ENCODE measurements around the gene PLEKHG4.

Gene PLEKHG4

DNA sequence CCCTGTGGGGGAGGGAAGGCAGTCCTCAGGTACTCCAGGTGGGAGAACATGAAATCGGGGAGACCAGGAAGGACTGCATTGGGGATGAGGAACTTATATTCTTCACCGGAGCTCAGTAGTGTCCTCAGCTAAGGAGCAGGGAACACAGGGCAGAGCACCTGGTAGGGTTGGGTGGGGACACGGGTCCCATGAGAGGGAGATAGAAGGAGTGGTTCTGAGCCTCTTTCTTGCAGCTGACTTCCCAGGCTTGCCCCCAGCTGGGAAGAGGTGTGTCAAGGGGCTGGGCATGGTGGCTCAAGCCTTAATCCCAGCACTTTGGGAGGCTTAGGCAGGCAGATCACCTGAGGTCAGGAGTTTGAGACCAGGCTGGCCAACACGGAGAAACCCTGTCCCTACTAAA, 34.1 kb upstream of the PLEKHG4 start:
- DNase-seq: no peak

DNA sequence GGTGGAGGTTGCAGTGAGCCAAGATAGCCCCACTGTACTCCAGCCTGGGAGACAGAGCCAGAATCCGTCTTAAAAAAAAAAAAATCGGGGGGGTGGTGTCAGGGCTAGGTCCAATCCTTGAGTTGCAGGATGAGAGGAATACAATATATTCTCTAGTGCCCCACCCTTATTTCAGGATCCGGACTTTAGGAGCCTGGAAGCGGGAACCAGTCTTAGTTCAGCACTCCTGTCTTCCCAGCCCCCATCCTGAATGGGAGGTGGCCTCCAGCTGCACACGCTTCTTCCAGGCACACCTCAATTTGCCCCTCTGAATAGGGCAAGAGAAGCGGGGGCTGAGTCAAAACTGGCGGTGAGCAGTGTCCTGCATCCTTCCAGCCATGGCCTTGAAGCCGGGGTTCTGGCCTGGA, 33.7 kb upstream of the PLEKHG4 start:
- DNase-seq: no peak

DNA sequence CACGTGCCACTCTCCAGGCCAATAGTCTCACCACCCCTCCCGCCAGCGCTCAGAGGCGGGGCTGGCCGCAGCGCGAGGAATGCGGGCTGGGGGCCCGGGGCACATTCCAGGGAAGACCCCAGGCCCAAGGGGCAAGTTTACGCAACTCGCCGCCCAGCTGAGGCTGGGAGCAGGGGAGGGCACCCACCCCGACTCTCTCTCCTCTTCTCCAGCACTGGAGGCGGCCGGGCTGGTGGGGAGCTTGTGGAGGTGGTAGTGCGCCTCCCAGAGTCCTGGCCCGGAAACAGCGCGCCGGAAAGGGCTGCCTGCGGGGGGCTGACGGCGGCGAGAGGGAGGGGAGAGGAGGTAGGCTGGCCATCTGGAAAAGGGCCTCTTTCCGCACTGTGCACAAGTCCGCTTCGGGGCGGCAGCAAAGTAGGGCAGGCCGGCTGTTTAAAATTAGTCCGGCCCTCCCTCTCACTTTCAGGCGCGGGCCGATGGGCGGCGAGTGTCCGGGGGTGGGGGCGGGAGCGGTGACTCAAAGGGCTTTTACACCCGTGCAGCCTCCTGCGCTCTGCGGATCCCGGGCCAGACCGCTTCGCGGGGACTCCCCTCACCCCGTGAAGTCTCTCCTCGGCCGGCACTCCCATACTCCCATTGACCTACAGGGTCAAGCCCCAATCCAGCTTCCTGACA, 33.1 kb upstream of the PLEKHG4 start:
- peak; percentile 5 for DNase-seq

DNA sequence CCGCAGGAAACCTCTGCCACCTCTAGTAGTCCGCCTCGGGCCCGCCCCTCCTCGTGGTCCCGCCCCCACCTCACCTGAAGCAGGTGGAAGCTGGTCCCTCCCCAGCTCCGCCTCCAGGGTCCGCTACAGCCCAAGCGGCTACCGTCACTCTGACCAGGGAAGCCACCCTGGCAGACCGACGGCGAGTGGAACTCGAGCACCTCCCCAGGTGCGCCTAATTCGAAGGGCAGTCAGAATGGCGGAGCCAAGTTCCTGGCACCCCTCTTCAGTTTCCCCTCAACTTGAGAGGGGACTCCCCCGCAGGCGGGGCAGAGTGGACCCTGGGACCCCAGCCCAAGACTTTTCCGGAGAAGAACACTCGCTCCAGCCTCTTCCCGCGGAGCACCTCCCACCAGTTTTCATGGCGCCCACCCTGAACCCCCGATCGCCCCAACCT, 32.6 kb upstream of the PLEKHG4 start:
- DNase-seq: peak; percentile 50

DNA sequence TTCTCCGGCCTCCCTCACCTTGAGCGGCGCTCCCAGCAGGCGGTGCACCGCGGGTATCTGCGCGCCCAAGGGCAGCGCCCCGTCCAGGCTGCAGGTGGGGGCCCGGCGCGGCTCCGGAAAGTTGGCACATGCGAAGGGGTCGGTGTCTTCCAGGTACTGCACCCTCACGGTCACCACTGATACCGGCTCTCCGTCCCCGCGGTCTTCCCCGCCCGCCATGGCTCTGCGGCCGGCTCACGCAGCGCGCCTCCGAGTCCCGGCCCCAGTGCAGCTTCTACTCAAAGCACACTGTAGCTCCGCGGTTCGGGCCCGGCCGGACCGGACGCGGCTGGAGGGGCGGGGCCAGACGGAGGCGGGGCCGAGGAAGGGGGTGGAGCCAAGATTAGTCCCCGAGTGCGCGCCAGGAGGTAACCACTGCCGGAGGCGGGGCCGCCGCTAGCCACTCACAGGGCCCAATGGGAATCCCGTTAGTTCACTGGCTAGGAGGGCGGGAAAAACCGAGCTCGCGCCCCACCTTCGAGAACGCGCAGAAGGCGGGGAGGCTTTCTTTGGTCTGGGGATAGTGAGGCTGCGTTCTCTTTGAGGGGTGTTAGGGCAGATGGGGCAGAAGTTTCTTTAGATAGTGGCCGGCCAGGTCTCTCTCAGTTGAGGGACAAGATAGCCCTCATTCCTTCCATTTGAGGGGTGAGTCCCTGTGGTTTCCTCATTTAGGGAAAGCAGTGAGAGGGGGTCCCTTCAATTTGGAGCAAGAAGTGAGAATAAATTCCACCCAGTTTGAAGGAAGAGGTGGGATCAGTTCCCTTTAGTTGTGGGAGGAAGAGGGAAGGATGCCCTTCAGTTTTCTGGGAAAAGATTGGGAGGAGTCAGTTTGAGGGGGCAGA, 31.9 kb upstream of the PLEKHG4 start, which contains the start of gene FHOD1:
FHOD1 (minus strand) TSS at position 290 of the 881 bp plus-strand sequence; CDS start at position 219, 71 bp downstream.
- peak; percentile 79 for DNase-seq

DNA sequence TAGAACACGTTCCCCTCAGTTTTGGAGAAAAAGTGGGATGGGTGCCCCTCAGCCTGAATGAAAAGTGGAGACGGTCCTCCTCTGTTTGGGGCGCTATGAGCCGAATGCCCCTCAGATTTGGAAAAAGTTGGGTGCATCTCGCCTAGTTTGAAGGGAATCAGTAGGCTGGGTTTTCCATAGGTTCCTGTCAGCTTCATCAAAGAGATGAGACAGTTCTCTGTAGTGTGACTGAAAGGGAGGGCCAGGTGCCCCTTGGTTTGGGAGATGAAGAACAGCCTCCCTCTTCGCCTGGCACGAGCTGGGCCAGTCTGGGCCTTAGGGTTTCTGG, 31.3 kb upstream of the PLEKHG4 start:
- no peak for DNase-seq

DNA sequence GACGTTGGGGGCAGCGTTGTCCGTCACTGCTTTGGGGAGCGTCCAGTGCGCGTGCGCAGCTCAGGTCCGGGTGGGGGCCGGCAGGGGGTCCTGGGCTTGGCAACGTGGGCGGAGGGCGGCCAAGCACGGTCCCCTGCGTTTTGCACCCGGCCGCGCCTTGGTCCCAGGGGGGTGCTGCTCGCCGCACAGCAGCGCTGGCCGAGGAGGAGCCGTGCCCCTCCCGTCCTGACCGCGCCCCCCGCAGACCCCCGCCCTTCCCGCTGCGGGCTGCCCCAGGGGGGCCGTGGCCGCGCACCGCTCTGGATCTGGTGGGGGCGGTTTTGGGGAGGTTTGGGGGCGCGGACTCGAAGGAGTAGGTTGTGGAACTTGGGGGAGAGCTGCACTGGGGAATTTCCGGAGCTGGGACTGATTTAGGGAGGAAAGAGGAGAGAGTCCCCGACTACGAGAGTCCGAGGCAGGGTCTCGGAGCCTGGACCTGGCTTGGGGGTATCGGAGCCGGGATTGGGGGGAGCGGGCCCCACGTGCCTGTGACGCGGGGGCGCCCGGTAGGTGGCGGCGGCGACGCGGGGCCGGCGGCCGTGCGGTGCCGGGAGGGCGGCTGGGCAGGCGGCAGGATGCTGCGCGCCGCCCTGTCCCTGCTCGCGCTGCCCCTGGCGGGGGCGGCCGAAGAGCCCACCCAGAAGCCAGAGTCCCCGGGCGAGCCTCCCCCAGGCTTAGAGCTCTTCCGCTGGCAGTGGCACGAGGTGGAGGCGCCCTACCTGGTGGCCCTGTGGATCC, 30.7 kb upstream of the PLEKHG4 start, which contains the start of gene SLC9A5:
SLC9A5 (plus strand) TSS at position 579 of the 777 bp plus-strand sequence; CDS start at position 615, 36 bp downstream.
- no peak for DNase-seq

DNA sequence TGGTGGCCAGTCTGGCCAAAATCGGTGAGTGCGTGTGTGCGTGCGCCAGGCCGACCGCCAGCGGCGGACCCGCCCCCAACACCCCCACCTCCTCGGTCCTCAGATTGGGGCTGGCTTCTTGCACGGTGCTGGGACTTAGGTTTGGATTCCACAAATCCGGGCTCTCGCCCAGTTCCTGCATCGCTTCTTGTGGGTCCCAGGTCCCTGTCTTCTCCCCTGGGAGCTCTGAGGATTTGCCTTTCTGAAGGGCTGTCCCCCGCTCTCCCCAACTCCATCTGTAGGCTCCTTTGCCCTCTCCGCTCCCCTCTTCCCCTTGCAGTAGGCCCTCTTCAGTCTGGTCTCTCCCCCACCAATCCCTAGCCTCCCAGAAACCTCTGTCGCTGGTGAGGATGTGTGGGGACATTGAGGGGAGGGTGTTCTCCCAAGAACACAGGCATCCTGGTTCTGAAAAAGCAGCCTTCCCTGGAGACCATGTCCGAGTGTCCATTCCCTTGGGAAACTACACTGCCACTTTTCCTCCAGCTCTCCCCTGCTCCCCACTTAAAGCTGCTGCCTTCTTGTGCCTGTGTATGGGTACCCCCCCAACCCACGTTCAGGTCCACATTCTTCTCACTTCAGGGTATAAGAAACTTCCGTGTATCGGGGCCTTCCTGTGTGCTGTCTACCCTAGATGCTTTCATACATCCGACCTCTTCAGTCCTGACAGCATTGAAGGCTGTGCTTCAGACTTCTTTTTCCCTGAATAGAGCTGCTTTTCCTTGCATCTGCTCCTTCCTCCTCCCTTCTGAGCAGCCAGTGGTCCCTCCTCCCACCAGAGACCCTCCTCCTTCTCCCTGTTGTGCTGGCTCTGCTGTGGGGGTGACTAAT, 29.9 kb upstream of the PLEKHG4 start:
- DNase-seq: no peak

DNA sequence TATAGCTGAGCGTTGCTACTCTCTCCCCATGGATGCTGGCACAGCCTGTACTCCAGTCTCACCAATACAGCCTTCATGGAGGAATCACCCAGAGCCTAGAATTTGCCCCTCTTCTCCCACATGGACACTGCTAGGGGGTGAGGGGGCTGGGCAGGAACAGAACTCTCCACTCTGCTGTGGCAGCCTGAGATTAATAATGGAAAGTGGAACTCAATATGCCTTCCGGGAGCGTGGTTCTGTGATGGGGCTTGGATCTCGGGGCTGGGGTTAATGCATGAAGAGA, 29.3 kb upstream of the PLEKHG4 start:
- DNase-seq: no peak

DNA sequence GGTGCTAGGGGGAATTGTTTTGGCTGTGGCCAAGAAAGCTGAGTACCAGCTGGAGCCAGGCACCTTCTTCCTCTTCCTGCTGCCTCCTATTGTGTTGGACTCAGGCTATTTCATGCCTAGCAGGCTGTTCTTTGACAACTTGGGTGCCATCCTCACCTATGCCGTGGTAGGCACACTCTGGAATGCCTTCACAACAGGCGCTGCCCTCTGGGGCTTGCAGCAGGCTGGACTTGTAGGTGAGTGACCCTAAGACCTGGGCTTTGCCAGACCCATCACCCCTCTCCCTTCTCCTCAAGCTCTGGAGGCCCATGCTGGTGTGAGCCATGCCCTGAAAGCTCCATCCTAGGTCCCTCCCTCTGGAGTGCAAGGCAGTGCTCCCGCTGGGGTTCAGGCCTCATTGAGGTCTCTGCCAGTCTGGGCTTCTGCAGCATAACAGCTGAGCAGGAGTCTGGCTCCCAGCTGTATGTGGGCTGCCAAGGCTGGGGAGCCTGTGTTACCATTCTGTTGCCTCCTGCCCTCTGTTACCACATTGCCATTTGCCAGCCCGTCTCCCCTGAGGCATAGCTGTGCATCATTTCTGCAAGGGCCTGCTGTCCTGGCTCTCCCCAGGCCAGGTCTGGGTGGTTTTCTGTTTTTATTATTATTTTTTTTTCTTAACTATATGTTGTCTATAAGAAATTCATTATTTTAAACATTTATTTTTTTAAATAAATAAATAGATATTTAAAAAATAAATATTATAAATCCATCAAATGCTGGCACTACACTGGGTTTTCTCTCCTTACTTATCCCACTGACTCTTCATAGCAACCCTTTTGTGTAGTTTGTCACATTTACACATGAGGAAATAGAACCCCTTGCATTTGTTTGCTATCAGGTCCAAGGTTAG, 26.5 kb upstream of the PLEKHG4 start:
- no peak for DNase-seq

DNA sequence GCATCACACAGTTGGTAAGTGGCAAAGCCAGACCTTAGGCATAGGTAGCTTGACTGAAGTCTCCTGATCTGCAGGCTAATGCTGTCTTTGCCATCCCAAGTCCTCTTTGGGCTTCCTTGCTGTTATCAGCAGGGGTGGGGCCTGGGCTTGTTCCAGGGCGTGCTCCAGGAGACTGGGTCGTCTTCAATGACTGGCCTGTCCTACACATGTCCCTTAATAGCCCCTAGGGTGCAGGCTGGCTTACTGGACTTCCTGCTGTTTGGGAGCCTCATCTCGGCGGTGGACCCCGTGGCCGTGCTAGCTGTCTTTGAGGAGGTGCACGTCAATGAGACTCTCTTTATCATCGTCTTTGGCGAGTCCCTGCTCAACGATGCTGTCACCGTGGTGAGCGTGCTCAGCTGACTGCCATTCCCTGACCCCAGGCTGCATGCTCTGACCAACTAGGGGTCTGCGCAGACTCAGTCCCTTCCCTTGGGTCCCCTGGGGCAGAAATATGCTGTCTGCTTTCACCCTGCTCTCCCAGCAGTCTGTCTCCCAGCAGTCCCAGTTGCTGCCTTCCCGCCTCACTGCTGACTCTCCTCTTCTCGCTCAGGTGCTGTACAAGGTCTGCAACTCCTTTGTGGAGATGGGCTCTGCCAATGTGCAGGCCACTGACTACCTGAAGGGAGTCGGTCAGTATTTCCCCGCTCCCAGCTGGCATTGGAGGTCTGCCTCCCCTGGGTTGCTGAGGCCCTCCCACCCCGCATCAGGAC, 24.4 kb upstream of the PLEKHG4 start:
- no peak for DNase-seq

DNA sequence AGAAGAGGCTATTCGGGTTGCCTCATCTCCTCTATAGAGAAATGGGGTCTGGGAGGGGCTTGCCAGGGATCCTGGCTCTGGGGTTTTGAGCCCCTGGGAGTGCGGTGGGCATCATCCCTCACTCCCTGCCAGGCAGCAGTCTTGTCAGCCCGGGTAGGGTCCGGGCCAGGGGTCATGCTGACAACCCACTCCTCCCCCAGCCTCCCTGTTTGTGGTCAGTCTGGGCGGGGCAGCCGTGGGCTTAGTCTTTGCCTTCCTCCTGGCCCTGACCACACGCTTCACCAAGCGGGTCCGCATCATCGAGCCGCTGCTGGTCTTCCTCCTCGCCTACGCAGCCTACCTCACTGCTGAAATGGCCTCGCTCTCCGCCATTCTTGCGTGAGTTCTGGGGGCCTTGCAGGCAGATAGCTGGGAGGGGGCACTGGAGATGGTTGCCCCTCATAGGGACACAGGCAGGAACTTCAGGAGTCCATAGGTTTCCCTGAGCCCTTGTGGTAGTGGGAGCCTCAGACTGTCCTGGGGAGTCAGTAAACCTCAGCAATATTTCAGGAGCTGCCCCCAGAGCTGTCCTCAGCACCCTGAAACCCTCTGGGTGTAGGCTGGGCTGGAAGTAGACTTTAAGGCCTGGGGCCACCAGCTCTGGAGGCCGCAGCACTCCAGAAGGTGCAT, 23.6 kb upstream of the PLEKHG4 start:
- no peak for DNase-seq

DNA sequence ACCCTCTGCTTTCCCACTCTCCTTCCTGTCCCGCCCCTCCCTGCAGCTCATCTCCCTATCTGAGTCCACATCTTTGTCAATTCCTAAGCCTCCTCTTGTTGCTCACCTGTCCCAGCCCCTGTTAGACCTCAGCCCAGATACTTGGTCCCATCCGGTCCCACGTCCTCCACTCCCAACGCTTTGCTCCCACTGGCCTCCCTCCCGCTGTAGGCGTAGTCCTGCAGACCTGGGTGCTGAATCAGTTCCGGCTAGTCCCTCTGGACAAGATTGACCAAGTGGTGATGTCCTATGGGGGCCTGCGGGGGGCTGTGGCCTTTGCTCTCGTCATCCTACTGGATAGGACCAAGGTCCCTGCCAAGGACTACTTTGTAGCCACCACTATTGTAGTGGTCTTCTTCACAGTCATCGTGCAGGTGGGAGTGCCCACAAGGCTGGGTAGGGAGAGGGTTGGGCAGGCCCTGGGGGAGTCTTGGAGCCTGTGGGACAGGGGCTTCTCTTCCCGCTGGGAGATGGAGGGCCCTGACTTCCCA, 22.6 kb upstream of the PLEKHG4 start:
- no peak for DNase-seq

DNA sequence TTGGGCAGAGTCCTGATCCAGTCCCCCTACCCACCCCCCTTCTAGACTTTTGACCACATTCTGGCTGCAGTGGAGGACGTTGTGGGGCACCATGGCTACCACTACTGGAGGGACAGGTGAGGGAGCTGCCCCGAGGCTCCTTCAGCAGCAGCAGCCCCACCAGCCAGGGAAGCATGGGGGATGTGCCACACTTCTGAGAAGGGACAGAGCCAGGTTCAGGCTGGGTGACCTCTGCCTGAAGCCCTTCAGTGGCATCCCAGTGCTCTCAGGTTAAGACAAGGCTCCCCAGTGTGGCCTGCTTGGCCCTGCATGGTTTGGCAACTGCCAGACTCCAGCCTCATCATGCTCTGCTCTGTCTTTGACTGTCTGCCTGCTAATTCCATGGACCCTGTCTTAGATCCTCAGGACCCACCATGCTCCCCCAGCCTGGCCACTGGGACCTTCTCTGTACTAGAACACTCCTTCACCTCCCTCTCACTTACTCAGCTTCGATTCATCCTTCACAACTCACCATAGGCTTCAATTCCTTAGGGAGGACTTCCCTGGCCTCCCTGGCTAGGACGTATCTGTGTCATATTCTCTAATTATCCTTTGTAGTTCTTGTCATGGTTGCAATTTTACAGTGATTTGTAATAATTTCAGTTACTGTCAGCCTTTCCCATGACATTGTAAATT, 21.7 kb upstream of the PLEKHG4 start:
- no peak for DNase-seq

DNA sequence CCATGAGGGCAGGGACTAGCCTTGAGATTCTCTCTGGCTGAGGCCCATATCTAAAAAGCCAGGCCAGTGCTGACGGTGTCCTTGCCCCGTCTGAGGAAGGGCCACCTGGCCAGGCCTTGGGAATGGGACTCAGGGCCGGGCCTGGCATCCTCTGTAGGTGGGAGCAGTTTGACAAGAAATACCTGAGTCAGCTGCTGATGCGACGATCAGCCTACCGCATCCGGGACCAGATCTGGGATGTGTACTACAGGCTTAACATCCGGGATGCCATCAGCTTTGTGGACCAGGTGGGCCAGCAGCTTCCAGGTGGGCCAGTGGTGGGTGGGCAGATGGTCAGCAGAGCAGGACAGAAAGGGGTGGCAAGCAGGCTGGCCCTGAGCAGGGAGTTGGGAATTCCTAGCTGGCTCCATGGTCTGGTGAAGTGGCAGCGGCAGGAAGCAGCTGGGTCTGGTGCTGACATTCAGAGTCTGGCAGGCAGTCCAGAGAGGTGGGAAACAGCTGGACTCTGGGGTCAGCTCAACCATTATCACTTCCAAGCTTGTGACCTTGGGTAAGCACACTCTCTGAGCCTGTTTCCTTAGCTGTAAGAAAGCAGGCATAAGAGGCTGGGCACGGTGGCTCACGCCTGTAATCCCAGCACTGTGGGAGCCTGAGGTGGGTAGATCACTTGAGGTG, 21.0 kb upstream of the PLEKHG4 start:
- no peak for DNase-seq

DNA sequence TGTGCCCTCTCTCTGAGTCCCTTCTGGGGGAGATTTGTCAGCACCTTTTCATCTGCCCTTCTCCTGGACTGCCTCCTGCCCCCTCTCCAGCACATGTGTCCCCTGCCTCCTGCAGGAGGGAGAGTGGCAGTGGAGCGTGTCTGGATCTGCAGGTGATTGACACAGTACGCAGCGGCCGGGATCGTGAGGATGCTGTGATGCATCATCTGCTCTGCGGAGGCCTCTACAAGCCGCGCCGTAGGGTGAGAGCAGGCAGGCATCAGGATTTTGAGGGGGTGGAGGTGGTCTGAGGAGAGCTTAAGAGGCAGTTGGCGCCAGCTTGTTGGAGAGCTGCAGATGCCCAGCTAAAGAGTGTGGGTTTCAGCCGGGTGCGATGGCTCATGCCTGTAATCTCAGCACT, 19.6 kb upstream of the PLEKHG4 start:
- no peak for DNase-seq

DNA sequence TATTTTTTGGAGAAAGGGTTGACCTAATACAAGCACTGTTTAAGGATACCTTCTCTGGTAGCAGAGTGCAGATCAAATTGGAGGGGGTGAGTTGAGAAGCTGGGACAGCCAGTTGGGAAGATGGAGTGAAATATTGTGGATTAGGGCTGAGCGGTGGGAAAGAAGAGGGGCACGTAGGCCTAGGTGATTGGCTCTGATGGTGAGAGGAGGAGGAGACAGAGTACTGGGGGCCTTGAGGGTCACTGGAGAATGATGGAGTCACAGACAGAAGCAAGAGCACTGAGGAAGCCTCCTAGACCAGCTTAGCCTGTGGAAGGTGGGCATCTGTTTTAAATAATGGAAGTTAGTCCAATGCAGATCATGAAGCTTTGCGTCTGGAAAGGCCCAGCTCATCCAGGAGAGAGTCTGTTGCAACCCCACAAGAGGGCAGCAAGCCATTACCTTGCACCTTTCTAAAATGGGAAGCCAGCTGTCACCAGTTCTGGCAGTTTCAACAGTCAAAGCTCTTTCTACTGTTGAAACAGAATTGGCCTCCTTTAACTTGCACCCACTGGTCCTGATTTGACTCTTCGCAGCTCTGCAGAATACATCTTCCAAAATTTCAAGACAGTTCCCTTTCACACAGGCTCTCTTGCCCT, 18.8 kb upstream of the PLEKHG4 start:
- no peak for DNase-seq

DNA sequence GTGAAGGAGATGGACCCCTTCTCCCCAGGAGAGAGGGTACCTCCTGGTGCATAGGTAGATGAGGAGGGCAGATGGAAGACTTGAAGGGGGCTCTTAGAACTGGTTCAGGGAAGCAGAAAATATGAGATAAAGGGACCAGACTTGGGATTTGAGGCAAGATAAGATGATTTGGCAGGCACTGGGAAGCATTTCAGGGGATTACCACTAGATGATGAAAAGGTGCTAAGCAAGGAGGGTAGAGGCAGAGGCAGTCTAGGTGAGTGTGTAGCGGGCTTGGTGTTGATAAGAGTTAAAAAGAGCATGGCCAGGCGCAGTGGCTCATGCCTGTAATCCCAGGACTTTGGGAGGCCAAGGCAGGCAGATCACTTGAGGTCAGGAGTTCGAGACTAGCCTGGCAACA, 16.1 kb upstream of the PLEKHG4 start:
- no peak for DNase-seq
